HG03159 (cell line): ENCODE data around the gene DEFB132.

ENCODE experiments used
- ATAC-seq: cut with Tn5 transposase; IDR thresholded peaks from one replicate; pipeline ENCODE4 v1.9.1; 2021; ENCODE audit warnings: mild to moderate bottlenecking, moderate library complexity; ENCODE audit not compliant: unreplicated experiment

Gene DEFB132

DNA sequence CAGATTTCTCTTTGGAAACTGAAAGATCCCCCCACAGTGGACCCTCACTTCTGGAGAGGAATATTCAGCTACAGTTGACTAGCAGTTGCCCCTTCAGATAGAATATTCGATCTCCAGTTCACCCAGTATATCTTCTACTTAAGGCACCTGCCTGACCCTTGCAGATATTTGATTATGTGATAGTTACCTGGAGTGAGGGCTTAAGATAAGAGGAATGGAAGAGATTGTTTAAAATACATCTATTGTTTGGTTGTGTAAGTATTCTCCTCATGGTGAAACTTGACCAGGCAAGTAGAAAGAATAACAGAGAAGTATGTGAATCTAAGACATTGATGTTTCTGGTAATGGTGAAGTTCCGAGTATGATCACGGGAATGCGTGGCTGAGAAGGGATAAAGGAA lies 38.3 kb downstream of the DEFB132 start:
- no peak for ATAC-seq

DNA sequence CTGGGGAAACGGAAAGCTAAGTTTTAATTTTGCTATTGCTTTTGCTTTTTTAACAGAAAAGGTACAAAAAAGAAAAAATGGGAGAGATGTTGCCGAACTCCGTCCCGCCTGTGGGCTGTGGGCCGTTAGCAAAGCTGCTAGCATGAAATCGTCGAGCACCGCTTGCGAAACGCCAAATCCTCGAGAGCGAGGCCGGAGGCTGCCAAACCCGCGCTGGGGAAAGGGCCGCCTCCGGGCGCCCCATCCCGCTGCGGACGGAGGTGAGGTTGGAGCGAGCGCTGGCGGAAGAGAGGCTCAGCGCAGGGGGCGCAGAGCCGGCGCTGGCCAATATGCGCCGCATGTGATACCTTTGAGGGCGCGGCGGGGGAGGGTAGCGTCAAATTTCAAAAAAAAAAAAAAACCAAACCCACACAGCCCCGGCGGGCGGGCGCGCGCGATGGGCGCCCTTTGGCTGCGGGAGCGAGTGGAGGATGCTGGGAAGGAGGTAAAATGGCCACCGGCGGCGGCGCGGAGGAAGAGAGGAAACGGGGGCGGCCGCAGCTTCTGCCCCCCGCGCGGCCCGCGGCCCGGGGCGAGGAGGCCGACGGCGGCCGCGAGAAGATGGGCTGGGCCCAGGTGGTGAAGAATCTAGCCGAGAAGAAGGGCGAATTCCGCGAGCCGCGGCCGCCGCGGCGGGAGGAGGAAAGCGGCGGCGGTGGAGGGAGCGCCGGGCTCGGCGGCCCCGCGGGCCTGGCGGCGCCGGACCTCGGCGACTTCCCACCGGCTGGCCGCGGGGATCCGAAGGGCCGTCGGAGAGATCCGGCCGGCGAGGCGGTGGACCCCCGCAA lies 39.8 kb downstream of the DEFB132 start, which contains the start of gene ZCCHC3:
Gene ZCCHC3 (plus strand): TSS at position 473 of the 827 bp plus-strand sequence. CDS start 17 bp downstream, at position 490.
- peak; percentile 80 for ATAC-seq

DNA sequence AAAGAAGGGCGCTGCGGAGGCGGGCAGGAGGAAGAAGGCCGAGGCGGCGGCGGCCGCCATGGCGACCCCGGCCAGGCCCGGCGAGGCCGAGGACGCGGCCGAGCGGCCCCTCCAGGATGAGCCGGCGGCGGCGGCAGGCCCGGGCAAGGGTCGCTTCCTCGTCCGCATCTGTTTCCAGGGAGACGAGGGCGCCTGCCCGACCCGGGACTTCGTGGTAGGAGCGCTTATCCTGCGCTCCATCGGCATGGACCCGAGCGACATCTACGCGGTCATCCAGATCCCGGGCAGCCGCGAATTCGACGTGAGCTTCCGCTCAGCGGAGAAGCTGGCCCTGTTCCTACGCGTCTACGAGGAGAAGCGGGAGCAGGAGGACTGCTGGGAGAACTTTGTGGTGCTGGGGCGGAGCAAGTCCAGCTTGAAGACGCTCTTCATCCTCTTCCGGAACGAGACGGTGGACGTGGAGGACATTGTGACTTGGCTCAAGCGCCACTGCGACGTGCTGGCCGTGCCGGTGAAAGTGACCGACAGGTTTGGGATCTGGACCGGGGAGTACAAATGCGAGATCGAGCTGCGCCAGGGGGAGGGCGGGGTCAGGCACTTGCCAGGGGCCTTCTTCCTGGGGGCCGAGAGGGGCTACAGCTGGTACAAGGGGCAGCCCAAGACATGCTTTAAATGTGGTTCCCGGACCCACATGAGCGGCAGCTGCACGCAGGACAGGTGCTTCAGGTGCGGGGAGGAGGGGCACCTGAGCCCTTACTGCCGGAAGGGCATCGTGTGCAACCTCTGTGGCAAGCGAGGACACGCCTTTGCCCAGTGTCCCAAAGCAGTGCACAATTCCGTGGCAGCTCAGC lies 40.6 kb downstream of the DEFB132 start:
- ATAC-seq, result peak; percentile 24

DNA sequence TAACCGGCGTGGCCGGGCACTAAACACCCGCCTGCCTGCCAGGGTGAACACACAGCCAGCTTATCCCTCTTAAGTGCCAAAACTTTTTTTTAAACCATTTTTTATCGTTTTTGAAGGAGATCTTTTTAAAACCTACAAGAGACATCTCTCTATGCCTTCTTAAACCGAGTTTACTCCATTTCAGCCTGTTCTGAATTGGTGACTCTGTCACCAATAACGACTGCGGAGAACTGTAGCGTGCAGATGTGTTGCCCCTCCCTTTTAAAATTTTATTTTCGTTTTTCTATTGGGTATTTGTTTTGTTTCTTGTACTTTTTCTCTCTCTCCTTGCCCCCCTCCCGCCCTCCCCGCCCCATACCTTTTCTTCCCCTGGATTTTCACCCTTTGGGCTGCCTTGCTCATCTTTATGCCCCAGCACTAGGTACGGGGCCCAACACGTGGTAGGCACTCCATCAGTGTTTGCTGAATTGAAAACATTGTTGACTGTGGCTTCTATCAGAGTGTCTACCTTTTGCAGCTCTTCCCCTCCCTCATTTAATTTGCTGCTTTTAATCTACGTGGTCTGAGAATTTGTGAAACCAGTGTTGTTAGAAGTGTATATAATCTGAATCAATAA lies 41.4 kb downstream of the DEFB132 start:
- no peak for ATAC-seq

DNA sequence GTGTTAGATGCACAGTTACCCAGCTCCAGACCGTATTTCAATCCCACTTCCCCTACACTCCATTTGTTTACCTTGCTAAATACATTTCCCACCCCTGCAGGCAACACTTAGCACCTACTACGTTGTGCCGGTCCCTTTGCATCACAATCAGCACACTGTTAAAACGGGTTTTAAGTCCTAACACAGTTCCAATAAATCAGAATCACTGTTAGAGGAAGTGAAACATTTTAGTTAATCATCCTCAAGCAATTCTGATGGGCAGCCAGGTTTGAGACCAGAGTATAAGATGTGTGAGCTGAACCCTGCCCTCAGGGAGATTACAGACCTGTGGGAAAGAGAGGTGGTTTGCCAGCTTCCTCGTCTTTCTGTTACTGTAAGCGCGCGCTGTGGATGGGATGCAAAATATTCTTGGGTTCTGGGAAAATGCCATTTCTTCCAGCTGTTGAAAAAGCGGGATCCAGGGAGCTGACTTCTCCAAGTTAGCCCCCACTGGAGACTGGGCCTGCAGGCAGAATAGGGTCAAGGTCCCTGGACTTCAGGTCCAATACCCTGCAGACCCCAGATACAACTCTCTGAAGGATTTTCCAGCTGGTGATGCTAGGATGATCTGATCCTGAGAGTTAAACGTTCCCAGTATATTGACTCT lies 42.9 kb downstream of the DEFB132 start:
- no peak for ATAC-seq

DNA sequence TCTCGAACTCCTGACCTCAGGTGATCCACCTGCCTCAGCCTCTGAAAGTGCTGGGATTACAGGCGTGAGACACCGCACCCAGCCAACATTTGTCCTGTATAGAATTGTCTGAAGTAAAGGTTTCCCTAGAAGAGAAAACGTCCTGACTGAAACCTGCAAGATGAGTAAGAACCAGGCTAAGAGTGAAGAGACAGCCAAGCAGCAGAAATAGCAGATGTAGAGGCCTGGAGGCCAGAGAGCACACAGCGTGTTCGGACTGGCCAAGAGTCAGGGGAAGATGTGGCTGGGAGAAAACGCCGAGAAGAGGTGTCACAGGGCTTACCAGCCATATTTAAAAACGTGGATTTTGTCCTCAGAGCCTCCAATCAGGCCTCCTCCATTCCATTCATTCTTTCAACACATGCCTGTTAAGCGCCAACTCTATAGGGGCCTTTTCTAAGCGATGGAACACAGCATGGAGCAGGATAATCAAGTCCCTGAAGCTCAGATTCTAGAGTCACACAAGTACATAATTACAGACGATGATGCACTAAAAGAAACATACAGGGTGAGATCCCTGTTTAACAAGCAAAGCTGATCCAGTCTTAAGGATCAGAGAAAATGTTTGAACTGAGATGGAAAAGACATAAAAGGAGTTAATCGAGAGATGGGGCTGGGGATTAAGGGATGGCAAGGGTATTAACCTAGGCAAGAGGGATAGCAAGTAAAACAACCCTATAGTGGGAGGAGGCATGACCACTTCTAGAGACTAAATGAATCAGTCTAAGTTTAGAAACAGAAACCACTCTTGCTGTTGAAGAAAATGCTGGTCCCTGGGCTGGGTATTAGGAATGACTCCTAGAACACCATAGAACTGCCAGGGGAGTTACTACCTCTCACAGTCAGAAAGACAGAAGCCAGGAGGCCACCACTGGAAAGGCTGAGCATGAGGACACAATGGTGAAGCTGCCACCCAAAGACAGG lies 44.6 kb downstream of the DEFB132 start:
- no peak for ATAC-seq

DNA sequence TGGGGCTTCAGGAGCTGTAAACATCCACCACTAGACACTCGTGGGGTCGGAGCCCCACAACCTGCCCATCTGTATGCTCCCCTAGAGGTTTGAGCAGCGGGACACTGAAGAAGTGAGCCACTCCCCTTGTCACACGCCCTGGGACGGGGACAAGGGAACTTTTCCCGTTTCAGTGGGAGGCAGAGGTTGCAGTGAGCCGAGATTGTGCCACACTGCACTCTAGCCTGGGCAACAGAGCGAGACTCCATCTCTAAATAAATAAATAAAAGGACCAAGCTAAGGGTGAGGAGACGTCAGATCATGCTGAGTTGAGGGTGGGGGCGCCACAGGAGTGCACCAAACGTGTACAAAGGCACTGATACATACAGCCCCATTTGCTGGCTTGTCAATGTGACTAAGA lies 48.2 kb downstream of the DEFB132 start:
- no peak for ATAC-seq

DNA sequence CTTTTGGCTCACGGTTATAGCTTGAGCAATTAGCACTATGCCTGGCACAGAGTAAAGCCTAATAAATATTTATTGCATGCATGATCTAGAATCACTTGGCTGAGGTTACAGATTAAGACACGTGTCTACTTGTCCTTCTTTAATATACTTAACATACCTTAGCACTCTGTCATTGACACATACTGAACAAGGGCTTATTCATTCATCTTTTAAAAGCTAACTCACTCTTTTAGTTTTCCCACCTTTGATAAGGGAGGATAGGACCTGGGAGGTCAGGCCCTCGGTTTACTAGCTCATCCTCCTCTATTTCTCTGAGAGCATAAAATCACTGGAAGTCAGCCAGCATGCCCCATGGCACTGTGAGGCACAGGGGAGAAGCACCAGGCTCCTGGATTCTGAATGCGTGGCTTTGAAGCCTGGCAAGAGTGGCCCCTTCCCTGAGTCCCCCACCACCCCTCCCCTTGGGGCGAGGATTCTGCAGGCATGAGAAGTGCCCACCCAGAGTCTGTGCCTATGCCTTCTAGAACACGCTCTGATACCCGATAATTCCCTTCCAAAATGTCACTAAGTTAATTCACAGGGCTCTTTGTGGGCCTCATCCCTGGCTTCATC lies 51.0 kb downstream of the DEFB132 start:
- no peak for ATAC-seq

DNA sequence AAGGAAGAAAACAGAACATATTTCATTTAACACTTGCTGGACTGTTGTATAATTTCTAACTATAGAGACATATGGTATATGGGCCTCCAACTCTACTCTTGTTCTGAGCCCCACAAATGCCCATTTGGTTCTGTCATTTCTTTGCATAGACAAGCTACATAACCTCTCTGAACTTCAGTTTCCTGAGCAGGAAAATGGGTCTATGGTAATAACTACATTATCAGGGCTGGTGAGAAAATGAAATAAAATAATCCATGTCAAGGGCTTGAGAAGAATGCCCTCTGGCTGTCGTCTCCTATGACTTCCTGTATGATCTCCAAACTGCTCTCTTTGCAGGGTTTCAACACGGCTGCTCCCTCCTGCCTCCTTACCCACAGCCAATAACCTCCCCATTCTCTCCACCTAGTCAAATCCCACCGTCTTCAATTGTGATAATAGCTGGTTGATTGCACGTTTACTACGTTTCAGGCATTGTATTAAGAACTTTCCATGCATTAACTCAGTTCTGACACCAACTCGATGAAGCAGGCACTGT lies 51.8 kb downstream of the DEFB132 start:
- ATAC-seq, result no peak

DNA sequence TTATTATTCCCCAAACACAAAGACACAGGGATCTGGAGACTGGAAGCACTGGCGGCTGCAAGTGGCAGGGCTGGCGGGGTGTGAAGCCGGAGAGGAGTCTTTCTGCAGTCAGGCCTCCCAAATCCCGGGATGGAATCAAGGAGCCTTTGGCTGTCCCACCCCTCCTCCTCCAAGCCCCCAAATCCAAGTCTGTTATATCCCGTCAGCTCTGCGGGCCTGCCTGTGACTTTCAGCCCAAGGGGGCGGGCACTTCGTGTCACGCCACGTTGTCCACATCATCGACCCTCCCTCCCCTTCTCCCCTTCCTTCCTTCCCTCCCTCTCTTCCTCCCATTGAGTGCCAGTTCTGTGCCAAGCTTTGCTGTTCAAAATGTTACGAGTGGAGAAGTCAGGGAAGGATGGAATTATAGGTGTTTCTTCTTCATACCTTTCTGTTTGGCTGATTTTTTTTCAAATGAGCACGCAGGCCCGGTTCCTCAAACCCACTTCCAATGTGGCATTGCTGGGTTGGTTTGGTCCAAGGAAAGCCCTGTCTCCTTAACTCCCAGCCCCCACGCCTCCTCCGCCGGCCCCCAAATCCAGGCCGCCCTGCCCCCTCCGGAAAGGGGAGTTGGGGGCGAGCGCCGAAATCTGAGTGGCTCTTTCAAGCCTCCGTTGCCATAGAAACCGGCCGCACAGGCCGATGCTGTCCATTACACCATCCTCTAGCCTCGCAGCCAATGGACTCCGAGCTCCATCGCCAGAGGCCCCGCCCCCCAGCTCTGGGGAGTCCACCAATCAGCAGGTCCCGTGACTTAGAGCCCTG lies 52.5 kb downstream of the DEFB132 start:
- ATAC-seq, result peak; percentile 99

DNA sequence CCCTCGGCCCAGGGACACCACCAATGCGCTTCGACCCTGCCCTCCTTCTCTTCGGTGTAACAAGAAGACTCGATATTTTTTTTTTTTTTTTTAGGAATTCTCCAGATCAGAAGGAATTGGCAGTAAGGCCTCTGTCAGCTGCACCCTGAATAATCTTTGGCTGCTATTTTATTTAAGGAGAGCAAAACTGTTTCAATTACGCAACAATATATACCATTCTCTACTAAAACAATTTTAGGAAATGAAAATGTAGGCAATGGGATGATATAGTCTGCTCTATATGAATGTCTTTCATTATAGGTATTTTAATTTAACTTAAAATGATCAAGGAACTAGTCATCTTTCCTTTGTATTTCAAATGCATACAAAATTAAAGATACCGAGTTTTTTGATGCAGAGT lies 53.1 kb downstream of the DEFB132 start:
- ATAC-seq, result no peak
